NCI-H1436 treated with DMSO at 0.1 percent for 48 hours (cell line): ENCODE data around the gene ZNF471.

Experiments used
- DNase-seq: peaks from one replicate; lab custom pipeline; 2025; lab: John Stamatoyannopoulos, UW

ZNF471 gene

DNA sequence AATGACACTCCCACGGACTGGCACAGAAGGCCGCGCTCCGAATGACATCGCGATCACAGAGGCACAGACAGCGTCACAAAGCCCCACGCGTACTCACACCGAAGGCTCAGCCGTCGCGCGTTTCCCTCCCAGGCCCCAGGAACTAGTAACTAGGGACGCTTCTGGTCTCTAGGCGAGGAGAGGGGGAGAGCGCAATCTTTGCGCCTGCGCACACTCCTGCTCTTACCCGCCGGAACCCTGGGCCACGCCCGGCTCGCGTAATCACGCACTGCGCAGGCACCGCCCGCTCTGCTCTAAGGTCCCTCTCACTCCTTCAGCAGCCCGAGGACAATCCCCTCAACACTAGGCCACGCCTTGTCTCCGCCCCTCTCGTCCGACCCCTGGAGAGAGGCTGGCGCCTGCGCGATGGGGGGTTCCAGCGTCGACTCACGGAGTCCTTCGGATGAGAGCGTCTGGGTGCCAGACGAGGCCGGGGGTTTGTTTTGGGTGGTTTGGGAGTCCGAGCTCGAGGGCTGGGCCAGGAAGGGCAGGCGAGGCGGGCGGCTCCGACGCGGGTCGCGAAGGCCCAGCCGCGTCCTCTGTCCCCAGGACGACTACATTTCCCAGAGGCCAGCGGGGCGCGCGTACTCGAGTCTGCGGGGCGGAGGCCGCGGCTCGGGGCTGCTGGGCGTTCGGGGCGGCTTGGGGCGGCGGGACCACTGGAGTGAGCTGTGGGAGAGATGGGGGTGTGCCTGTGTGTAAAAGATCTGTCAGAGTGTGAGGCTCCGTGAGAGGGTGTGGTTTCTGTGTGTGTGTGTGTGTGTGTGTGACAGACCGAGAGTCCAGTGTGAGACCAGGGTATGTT is at the start of gene ZNF471:
Gene ZNF471, plus strand, starts transcription at position 410 of the 844 bp plus-strand sequence. CDS start 3,717 bp downstream, outside the sequence.
- DNase-seq, result no peak

DNA sequence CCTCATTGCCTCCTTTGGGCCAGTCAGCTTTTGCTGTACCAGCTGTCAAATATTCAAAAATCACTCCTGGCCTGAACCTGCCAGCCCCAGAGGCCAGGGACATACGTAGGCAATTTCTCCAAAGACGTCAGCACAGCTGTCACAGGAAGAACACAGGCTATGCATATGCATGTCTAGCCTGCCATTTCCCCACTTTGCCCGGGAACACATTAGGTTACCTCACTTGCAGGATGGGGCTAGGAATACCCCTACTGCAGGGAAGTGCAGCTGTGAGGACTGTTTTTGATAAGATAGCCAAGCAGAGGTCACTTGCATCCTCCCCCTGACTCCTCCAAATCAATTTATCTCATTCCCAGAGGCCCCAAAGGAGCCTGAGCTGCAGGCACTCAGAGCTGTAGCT is 33.3 kb upstream of the ZNF471 start:
- DNase-seq, result no peak

DNA sequence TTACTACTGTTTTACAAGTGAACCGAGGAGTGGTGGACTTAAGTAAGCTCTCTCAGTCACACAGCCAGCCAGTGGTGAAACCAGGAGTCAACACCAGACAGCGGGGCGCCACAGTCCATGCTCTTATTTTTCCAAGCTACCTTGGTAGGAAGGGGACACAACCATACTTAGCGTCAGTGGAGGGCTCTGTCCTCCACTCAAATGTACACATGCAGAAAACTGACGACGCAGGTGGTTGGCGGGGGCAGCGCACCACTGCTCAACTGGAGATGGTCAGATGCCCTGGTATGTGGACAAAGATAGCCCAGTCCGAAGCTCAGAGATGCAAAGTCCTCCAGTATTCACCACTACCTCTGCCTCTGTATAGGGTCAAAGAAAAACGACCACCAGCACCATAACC is 31.6 kb upstream of the ZNF471 start:
- no peak for DNase-seq

DNA sequence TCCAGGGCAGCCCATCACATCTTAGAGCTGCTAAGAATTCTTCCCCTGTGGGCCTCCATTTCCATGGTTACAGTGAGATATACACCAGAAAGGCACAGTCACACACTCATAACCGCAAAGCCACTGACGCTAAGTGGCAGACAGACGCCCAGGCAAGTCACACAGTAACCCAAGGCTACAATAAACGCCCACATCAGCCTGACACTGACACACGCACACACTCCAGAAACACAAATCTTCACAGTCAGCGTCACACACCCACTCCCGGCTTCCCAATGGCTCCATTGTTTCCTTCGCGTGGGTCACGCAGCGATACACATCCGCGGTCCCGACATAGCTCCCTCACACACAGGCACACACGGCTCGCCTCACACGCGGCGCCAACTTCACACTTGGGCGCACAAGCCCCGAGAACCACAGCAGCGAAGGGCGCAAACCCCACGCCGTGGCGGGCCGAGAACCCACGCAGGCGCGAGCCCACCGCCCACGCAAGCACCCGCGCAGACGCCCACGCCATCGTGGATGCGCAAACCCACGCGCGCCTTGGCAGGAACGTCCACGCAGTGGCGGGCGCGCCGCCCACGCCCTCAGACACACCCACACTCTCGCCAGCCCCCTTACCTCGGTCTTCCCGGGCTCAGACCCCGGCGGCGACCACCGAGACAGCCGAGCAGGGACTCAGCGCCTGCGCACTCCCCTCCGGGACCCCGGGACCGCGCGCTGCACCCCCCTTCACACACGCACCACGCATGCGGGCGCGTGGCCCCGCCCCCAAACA is 30.8 kb upstream of the ZNF471 start, which contains the start of gene ZNF667:
Gene ZNF667, minus strand, starts transcription at position 695 of the 778 bp plus-strand sequence. CDS start 14,975 bp downstream, outside the sequence.
- DNase-seq, result no peak

DNA sequence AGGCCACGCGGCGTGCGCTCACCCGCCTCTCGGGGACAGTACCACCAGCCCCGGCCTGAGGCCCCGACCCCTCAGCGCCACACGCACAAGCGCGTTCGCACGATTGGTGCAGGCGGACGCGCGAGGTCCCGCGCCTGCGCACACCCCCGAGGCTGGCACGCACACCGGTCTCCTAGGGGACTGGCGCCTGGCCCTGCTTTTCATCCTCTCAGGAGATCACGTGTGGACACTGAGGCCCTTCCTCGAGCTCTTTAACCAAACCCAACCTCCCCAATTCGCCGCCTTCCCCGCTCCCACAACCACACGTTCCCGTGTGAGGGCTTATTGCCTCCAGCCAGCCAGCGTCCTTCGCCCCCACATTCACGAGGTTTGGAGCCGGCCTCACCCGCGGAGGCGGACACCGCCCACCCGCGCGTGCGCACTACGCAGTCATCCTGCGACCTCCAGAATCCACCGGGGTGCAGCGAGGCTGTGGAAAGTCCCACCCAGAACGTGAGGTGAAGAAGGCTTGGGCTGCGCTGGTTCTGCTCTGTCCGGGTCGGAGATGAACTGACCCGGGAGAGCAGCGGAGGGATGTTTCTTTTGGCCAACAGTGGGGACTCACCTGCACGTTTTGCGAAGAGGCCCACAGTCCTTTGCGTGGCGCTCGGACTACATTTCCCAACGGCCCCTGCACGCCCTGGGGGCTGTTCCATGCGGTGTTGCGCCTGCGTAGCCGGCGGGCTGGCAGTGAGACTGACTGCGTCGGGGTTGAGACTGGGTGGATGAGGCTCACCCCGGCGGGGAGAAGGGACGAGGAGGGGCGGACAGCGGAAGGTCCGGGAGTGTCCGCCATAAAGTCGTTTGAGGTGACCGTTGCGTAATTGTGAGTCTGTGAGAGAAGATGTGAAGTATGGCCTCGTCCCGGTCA is 30.0 kb upstream of the ZNF471 start:
- no peak for DNase-seq

DNA sequence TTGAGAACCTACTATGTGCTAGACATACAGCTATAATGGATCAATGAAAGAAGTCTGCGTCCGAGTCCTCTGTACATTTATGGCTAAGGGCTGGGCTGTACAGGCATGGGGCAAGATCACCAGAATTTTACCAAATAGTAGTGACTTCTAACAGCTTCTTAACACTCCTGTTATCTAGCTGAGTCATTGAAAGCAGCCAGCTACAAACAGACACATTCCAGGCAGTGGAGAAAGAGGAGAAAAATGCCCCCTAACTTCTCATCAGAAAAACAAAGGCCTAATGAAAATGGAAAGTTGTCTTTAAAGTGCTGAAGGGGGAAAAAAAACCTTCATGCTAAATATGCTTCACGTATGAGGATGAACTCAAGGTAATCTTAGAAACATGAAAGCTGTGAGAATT is 16.3 kb upstream of the ZNF471 start:
- DNase-seq, result no peak

DNA sequence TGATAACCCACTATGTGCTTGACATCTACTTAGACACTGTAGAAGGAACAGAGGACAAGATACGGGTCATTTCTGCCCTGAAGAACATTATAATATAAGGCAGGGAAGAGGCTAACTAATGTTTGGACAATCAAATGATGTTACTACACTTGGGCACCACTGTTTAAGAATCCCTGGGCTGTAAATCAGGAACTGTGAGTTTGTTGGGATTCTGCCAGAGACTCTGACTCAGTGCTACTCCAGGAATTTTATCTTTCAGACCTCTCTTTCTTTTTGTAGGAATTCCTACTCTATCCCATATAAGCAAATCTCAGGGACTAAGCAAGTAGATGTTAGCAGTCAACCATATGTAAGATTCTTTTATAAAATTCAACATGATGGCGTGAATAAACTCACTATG is 3.1 kb upstream of the ZNF471 start:
- DNase-seq, result no peak

DNA sequence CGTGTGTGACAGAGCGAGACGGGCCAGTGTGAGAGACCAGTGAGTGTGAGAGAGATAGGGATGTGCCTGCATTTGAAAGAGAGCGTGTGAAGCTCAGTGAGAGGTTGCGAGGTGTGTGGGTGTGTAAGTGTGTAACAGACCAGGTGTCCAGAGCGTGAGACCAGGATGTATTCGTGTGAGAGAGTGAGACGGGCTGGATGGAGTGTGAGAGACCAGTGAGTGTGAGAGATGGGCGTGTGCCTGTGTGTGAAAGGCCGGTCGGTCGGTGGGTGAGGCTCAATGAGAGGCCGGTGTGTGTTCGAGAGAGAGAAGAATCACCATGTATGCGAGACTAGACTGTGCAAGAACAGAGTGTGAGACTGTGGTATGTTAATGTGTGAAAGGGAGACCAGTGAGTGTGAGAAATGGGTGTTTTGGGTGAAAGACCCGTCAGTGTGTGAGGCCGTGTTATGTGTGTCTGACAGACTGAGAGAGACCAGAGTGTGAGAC is 679 bp downstream of the ZNF471 start:
- DNase-seq, result no peak

DNA sequence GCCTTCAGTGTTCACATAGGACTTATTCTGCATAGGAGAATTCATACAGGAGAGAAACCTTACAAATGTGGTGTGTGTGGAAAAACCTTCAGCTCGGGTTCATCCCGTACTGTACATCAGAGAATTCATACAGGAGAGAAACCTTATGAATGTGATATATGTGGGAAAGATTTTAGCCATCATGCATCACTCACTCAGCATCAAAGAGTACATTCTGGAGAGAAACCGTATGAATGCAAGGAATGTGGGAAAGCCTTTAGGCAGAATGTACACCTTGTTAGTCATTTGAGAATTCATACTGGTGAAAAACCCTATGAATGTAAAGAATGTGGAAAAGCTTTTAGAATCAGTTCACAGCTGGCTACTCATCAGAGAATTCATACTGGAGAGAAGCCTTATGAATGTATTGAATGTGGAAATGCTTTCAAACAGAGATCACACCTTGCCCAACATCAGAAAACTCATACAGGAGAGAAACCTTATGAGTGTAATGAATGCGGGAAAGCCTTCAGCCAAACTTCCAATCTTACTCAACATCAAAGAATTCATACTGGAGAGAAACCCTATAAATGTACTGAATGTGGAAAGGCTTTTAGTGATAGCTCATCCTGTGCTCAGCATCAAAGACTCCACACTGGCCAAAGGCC is 17.7 kb downstream of the ZNF471 start:
- DNase-seq, result no peak

DNA sequence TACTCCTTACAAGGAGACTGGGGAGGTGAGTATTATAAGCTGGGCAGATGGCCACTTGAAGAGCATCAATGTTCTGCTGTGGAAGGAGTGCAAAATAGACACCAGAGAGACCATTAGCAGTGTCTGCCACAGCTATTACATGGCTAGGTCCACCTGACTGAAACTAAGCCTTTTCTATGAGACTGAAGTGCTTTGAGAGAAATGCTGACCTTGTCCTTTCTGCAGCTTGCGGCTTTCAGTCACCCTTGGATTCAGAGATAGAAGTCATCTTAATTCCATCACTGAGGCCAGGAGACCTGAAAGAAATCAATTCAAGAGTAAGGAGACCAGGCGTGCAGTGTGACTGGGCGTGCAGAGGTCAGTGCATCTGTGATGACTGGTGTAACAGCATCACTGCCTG is 29.8 kb downstream of the ZNF471 start:
- no peak for DNase-seq

DNA sequence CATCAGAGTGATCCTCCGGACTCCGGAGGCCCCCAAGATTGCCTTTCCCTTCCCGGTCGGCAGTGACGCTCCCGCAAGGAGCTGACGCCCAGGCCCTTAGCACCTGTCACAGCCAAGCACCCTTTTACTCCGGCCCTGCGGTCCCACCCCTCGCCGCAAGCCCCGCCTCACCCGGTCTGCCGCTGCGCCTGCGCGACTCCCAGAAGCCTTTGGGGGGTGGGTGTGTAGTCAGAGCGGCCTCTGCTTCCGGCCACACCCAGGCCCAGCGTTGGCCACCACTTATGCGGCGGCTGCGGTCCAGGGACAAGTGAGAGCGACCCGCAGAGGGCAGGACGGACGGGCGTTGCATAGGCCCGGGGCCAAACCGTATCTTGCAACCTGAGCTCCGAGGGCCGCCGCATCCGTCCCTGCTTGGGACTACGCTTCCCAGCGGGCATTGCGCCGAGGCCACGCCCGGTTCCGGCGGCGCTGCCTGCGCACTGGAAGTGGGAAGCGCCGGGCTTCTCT is 30.7 kb downstream of the ZNF471 start:
- DNase-seq, result peak; percentile 78

DNA sequence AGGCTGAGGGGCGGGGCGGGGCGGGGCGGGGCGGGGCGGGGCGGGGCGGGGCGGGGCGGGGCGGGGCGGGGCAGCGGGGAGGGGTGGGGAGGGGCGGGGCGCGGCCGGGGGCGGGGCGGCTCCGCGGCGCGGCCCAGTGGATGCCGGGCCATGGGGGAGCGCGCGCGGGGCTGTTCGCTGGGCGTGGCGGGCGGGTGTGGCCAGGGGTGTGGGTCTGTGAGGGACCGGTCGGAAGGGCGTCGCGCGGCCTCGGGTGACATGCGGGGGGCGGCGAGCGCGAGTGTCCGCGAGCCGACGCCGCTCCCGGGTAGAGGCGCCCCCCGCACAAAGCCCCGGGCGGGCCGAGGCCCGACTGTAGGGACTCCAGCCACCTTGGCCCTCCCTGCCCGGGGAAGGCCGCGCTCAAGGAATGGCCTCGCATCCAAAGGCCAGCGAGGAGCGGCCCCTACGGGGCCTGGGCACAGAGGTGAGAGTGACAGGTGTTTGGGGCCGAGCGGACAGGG is 31.2 kb downstream of the ZNF471 start, which contains the start of gene ZFP28:
Gene ZFP28, plus strand, starts transcription at position 188 of the 503 bp plus-strand sequence. Its CDS starts 71 bp downstream, at position 259.
- peak; percentile 66 for DNase-seq

DNA sequence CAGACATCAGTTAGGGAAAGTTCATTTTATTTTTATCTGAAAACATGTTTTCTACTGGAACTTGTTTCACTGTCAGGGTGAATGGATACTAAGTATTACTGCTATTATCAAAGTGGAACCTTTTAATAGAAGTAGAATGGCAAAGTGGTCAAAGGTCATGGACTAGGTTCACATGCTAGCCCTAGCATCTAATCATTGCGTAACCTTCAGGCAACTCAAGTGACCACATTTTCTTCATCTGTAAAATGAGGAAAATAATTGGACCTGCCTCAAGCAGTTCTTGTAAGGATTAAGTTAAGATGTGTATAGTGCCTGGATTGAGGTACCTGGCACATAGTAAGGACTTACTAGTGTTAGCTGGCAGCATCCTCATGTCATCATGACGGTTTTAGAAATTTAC is 36.1 kb downstream of the ZNF471 start:
- DNase-seq, result no peak

DNA sequence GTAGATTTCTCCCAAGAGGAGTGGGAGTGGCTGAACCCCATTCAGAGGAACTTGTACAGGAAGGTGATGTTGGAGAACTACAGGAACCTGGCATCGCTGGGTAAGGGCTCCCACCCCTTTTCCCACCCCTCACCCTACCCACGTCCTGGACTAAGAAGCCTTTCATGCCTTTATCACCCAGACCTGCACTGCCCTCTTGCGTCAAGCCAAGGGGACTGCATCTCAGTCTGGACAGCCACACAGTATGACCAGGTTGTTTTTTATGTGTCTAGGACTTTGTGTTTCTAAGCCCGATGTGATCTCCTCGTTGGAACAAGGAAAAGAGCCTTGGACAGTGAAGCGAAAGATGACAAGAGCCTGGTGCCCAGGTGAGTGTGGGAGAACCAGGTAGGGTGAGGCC is 39.9 kb downstream of the ZNF471 start:
- DNase-seq, result no peak

DNA sequence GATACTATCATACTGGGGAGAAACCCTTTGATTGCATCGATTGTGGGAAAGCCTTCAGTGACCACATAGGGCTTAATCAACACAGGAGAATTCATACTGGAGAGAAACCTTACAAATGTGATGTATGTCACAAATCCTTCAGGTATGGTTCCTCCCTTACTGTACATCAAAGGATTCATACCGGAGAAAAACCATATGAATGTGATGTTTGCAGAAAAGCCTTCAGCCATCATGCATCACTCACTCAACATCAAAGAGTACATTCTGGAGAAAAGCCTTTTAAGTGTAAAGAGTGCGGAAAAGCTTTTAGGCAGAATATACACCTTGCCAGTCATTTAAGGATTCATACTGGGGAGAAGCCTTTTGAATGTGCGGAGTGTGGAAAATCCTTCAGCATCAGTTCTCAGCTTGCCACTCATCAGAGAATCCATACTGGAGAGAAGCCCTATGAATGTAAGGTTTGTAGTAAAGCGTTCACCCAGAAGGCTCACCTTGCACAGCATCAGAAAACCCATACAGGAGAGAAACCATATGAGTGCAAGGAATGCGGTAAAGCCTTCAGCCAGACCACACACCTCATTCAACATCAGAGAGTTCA is 46.7 kb downstream of the ZNF471 start:
- DNase-seq, result no peak

DNA sequence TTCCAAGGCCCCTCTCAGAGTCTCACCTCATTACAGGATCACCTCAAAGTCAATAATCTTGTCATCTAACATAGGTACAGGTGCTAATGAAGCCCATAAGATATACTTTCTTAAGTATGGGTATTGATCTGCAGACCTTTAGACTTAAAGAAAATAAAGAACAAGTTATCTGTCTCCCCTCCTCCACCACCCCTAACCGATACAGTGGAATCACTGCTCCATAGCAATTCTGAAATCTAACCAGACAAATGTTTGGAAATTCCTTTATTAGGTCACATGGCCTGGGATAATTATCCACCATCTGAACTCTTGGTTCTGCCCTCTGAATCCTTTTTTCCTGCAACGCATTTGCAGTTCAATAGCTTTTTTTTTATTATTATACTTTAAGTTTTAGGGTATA is 55.1 kb downstream of the ZNF471 start:
- no peak for DNase-seq

DNA sequence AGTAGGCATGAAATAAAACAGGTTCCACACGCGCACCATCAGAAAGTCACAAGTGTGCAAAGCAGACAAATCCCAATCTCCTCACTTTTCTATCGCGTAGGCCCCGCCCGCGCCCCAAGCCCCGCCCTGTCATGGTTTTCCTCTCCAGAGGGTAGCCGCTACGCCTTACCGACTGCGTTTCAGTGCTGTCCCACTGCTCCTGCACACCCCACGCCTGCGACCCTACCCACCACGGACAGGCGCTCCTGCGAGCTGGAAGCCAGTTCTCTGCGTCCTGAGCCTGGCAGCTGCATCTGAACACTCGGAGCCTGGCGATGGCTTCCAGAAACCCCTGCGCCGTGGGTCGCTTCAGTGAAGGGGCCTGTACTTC is 59.2 kb downstream of the ZNF471 start:
- DNase-seq, result no peak

DNA sequence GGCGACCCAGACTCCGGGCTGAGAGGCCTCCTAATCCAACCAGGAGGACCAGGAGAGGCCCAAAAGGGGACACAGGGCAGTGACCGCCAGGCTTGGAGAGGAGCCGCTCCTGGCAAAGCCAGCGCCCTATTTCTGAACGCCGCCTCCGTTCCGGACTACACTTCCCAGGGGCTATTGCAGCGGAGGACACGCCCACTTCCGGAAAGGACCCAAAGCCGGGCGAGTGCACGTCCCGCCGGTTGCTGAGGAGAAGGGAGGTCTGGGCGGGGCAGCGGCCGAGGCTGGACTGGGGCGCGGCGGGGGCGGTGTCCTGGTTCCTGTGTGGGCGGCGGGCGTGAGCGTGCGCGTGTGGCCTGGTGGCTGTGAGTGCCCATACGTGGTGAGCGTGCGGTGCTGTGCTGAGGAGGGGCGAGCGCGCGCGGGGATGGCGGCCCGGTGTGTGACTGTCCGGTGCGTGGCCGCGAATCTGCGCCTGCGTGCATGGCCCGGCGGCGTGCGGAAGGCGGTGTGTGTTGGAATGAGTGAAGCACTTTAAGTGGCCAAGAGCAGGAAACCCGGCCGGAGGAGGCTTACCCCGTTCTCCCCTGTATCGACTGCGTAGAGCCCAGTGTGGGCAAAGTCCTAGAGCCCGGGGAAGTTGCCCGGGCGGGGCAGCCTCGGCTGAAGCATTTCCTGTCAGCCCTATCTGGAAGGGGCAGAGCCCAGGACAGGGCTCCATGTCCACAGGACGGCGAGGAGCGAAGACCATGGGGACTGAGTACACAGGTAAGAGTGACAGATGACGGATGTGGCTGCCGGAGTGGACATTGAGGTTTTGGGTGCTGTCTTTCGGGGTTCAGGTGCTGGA is 59.8 kb downstream of the ZNF471 start, which contains the start of gene ZNF470:
Gene ZNF470, plus strand, starts transcription at position 195 of the 847 bp plus-strand sequence. CDS start 2,844 bp downstream, outside the sequence.
- DNase-seq, result peak; percentile 39

DNA sequence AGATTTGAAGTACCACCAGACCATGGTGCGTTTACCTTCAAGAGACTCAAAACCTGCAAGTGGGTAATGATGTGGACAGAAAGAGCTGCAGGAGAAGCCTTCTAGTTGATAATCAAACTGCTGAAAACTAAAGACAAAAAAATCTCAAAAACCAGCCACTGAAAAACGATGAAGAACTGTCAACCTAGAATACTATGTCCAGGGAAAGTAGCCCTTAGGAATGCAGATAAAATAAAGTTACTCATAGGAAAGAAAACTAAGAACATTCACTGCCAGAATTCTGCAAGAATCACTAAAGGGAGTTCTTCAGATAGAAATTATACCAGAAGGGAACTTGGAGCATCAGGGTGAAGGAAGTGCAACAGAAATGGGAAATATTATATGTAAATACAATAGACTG is 64.9 kb downstream of the ZNF471 start:
- DNase-seq, result no peak
